Hepatocyte (in vitro differentiated cells): Measurements from ENCODE around the gene VWA1.

Experiments
- EZH2 ChIP-seq: fragments of 200-600 bp; sonication (generic); IDR thresholded peaks from 2 replicates; pipeline ENCODE4 v1.6.1; 2016; ENCODE audit warnings: antibody characterized with exemption, mild to moderate bottlenecking, borderline replicate concordance
- TF ChIP-seq, protein P1 (sequence below): fragments of 200-600 bp; sonication (generic); IDR thresholded peaks from 2 replicates; pipeline ENCODE4 v1.5.1; 2016; ENCODE audit warnings: antibody characterized with exemption, mild to moderate bottlenecking; ENCODE audit not compliant: poor library complexity

DNA sequence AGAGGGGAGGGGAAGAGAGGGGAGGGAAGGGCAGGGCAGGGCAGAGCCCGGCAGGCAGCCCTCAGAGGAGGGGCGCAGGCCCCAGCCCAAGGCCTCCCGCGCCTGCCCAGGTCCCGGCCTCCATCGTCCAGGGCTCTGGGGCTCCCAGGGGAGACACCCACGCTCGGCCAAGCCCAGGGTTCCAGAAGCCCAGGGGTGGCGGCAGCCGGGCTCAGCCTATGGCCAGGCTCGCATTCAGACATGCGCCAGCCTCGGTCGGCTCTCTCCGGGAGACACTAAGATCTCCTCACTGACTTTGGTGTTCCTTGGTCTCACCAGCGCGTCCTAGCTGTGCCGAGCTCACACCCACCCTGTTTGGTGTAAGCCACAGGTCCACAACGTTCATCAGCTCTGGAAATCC, 7.3 kb upstream of the VWA1 start:
- TF ChIP-seq, protein P1, sequence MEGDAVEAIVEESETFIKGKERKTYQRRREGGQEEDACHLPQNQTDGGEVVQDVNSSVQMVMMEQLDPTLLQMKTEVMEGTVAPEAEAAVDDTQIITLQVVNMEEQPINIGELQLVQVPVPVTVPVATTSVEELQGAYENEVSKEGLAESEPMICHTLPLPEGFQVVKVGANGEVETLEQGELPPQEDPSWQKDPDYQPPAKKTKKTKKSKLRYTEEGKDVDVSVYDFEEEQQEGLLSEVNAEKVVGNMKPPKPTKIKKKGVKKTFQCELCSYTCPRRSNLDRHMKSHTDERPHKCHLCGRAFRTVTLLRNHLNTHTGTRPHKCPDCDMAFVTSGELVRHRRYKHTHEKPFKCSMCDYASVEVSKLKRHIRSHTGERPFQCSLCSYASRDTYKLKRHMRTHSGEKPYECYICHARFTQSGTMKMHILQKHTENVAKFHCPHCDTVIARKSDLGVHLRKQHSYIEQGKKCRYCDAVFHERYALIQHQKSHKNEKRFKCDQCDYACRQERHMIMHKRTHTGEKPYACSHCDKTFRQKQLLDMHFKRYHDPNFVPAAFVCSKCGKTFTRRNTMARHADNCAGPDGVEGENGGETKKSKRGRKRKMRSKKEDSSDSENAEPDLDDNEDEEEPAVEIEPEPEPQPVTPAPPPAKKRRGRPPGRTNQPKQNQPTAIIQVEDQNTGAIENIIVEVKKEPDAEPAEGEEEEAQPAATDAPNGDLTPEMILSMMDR: no peak
- TF ChIP-seq EZH2: no peak
